H1 (cell line): ENCODE data around the gene R3HDM1. TPM values are rescaled to one million over a fixed set of nuclear protein-coding genes. Genes with fewer than 3 reads are reported as not detected.

Experiments used
- CTCF ChIA-PET: fragments of 300-600 bp; sonication (Branson Sonifier 250); formaldehyde crosslinking; loops from one replicate; lab custom pipeline; 2021; ENCODE audit not compliant: partially characterized antibody; lab: Charles Lee
- POLR2A ChIA-PET: fragments of 300-600 bp; sonication (Branson Sonifier 250); formaldehyde crosslinking; loops from one replicate; lab custom pipeline; 2021; ENCODE audit warnings: inconsistent platforms; ENCODE audit not compliant: partially characterized antibody; lab: Charles Lee
- DNase-seq, 2 experiments: peaks; one replicate each; pipeline versions ENCODE4 v3.0.0 to v3.0.0-alpha.2; 2010 to 2022; ENCODE audit warnings: low spot score in 2 of 2, low read depth in 1 of 2, mixed read lengths in 1 of 2
- FAIRE-seq: peaks from 2 replicates; lab custom pipeline; 2011; peaks lifted over from hg19 to GRCh38; lab: Jason Lieb, UNC
- H2AFZ ChIP-seq: 2 replicates; pipeline ENCODE4 v1.8.1; 2012; ENCODE audit warnings: low read length, inconsistent platforms
- H2AK5ac ChIP-seq: 2 replicates; pipeline ENCODE4 v1.6.1; 2013; ENCODE audit warnings: low read depth, low read length
- H2BK120ac ChIP-seq: replicated peaks from 2 replicates; pipeline ENCODE3; 2013; ENCODE audit warnings: low read depth, low read length, inconsistent platforms
- H2BK12ac ChIP-seq: 2 replicates; pipeline ENCODE4 v1.6.1; 2013; ENCODE audit warnings: low read depth, low read length
- H2BK15ac ChIP-seq: 2 replicates; pipeline ENCODE4 v1.6.1; 2013; ENCODE audit warnings: low read length
- H2BK20ac ChIP-seq: 2 replicates; pipeline ENCODE4 v1.6.1; 2013; ENCODE audit warnings: low read length
- H2BK5ac ChIP-seq: 2 replicates; pipeline ENCODE4 v1.6.1; 2013; ENCODE audit warnings: low read depth, low read length
- H3K14ac ChIP-seq: 2 replicates; pipeline ENCODE4 v1.6.1; 2013; ENCODE audit warnings: inconsistent platforms; ENCODE audit not compliant: insufficient read length
- H3K18ac ChIP-seq: 2 replicates; pipeline ENCODE4 v1.6.1; 2013; ENCODE audit warnings: low read length; ENCODE audit errors: extremely low read depth
- H3K23ac ChIP-seq: 2 replicates; pipeline ENCODE4 v1.6.1; 2013; ENCODE audit warnings: inconsistent platforms; ENCODE audit not compliant: insufficient read length
- H3K23me2 ChIP-seq: 2 replicates; pipeline ENCODE4 v1.6.1; 2013; ENCODE audit warnings: low read depth, low read length
- H3K27ac ChIP-seq: 2 replicates; pipeline ENCODE4 v1.6.1; 2011; ENCODE audit warnings: low read depth, low read length, inconsistent platforms
- H3K27me3 ChIP-seq, 4 experiments: replicated peaks in 1 of 4; 1 replicate in 1 of 4; 2 replicates in 3 of 4; pipeline versions ENCODE4 v1.6.1 to v1.8.1; 2011 to 2013; ENCODE audit warnings: low read length in 3 of 4, mild to moderate bottlenecking in 3 of 4, inconsistent platforms in 2 of 4, mixed read lengths in 2 of 4, moderate library complexity in 1 of 4; ENCODE audit not compliant: control insufficient read depth in 3 of 4, insufficient read depth in 3 of 4; ENCODE audit errors: extremely low read depth in 1 of 4
- H3K36me3 ChIP-seq, 4 experiments: 2 replicates each; pipeline versions ENCODE4 v1.6.1 to v1.8.1; 2011 to 2013; ENCODE audit warnings: mild to moderate bottlenecking in 4 of 4, low read length in 3 of 4, moderate library complexity in 2 of 4, control low read depth in 1 of 4, inconsistent platforms in 1 of 4; ENCODE audit not compliant: insufficient read depth in 4 of 4, control insufficient read depth in 2 of 4
- H3K4ac ChIP-seq: replicated peaks from 2 replicates; pipeline ENCODE3; 2013; ENCODE audit warnings: low read length, low read depth, mixed read lengths, inconsistent platforms; ENCODE audit not compliant: insufficient read length
- H3K4me1 ChIP-seq, 4 experiments: replicated peaks in 1 of 4; 1 replicate in 1 of 4; 2 replicates in 3 of 4; pipeline versions ENCODE4 v1.6.1 to v1.8.1; 2011 to 2013; ENCODE audit warnings: low read length in 3 of 4, inconsistent platforms in 2 of 4, mixed read lengths in 1 of 4; ENCODE audit not compliant: insufficient read depth in 4 of 4, control insufficient read depth in 3 of 4
- H3K4me2 ChIP-seq, 2 experiments: 2 replicates each; pipeline versions ENCODE4 v1.6.1 to v1.8.1; 2011 to 2013; ENCODE audit warnings: low read depth in 2 of 2, low read length in 2 of 2, control low read depth in 1 of 2, inconsistent platforms in 1 of 2, mild to moderate bottlenecking in 1 of 2; ENCODE audit not compliant: insufficient read depth in 1 of 2
- H3K4me3 ChIP-seq, 4 experiments: fragments of 200-600, 300-600 bp in 1 of 4; sonication (generic), shearing (Covaris generic), sonication (Bioruptor Twin) in 1 of 4; 2 replicates each; pipeline versions ENCODE4 v1.5.1 to v1.8.1; 2011 to 2016; ENCODE audit warnings: low read length in 4 of 4, low read depth in 3 of 4, control low read depth in 2 of 4, inconsistent platforms in 2 of 4, mild to moderate bottlenecking in 2 of 4, mixed read lengths in 1 of 4, moderate library complexity in 1 of 4; ENCODE audit not compliant: insufficient read depth in 2 of 4; ENCODE audit errors: extremely low read depth in 1 of 4
- H3K56ac ChIP-seq: replicated peaks from 2 replicates; pipeline ENCODE3; 2013; ENCODE audit warnings: low read depth, mild to moderate bottlenecking, mixed read lengths, low read length, inconsistent platforms; ENCODE audit not compliant: insufficient read length
- H3K79me1 ChIP-seq: 2 replicates; pipeline ENCODE4 v1.6.1; 2013; ENCODE audit warnings: low read depth, low read length, control low read depth
- H3K79me2 ChIP-seq, 2 experiments: 2 replicates each; pipeline versions ENCODE4 v1.6.1 to v1.8.1; 2012 to 2013; ENCODE audit warnings: low read length in 2 of 2, mild to moderate bottlenecking in 2 of 2, inconsistent platforms in 1 of 2; ENCODE audit not compliant: insufficient read depth in 2 of 2, control insufficient read depth in 1 of 2
- H3K9ac ChIP-seq, 4 experiments: replicated peaks in 1 of 4; 1 replicate in 1 of 4; 2 replicates in 3 of 4; pipeline versions ENCODE4 v1.6.1 to v1.8.1; 2011 to 2013; ENCODE audit warnings: low read depth in 3 of 4, low read length in 3 of 4, control low read depth in 2 of 4, mild to moderate bottlenecking in 2 of 4, moderate library complexity in 2 of 4, inconsistent platforms in 1 of 4; ENCODE audit errors: extremely low read depth in 1 of 4
- H3K9me3 ChIP-seq, 2 experiments: 2 replicates each; pipeline versions ENCODE4 v1.6.1 to v1.8.1; 2012 to 2013; ENCODE audit warnings: mild to moderate bottlenecking in 2 of 2, moderate library complexity in 2 of 2, control low read depth in 1 of 2, inconsistent platforms in 1 of 2, low read depth in 1 of 2, low read length in 1 of 2, mixed read lengths in 1 of 2; ENCODE audit not compliant: insufficient read depth in 2 of 2
- H4K20me1 ChIP-seq, 2 experiments: replicated peaks in 1 of 2; 2 replicates each; pipeline versions ENCODE3 to v1.8.1; 2011 to 2013; ENCODE audit warnings: inconsistent platforms in 2 of 2, low read length in 2 of 2, mild to moderate bottlenecking in 1 of 2; ENCODE audit not compliant: insufficient read depth in 2 of 2, control insufficient read depth in 1 of 2
- H4K5ac ChIP-seq: 2 replicates; pipeline ENCODE4 v1.6.1; 2013; ENCODE audit warnings: low read length, low read depth, mixed read lengths, inconsistent platforms; ENCODE audit not compliant: insufficient read length
- H4K8ac ChIP-seq: 2 replicates; pipeline ENCODE4 v1.8.0; 2013; ENCODE audit warnings: mild to moderate bottlenecking, moderate library complexity, low read length, inconsistent platforms; ENCODE audit not compliant: insufficient read depth; ENCODE audit errors: extremely low read depth
- H4K91ac ChIP-seq: replicated peaks from 2 replicates; pipeline ENCODE3; 2013; ENCODE audit warnings: low read length, mixed read lengths, inconsistent platforms; ENCODE audit not compliant: insufficient read length
- CHD2 ChIP-seq: IDR thresholded peaks from 2 replicates; pipeline ENCODE4 v1.6.1; 2012; ENCODE audit warnings: low read length, improper control_type of control experiment
- GTF2F1 ChIP-seq: IDR thresholded peaks from 2 replicates; pipeline ENCODE4 v1.6.1; 2012; ENCODE audit warnings: low read depth, low read length, improper control_type of control experiment, borderline replicate concordance
- KDM1A ChIP-seq: fragments of 200-600, 300-600 bp; sonication (generic); IDR thresholded peaks from 2 replicates; pipeline ENCODE4 v1.7.1; 2016; ENCODE audit warnings: mild to moderate bottlenecking, low read length, borderline replicate concordance
- KDM5A ChIP-seq: fragments of 200-600 bp; IDR thresholded peaks from 2 replicates; pipeline ENCODE4 v1.7.1; 2012; ENCODE audit warnings: mild to moderate bottlenecking, low read length, inconsistent platforms, mixed read lengths
- POU5F1 ChIP-seq: IDR thresholded peaks from 2 replicates; pipeline ENCODE4 v1.6.1; 2011; ENCODE audit warnings: low read depth, mild to moderate bottlenecking, low read length, moderate library complexity
- RAD21 ChIP-seq, 2 experiments: IDR thresholded peaks in 1 of 2; conservative IDR thresholded peaks in 1 of 2; 2 replicates each; pipeline ENCODE4 v1.6.1; 2011; ENCODE audit warnings: low read depth in 2 of 2, low read length in 2 of 2, improper control_type of control experiment in 1 of 2, inconsistent platforms in 1 of 2, mild to moderate bottlenecking in 1 of 2, moderate library complexity in 1 of 2
- RNF2 ChIP-seq: fragments of 200-900, 300-1000 bp; sonication (generic); IDR thresholded peaks from 2 replicates; pipeline ENCODE4 v1.7.1; 2016; ENCODE audit warnings: borderline replicate concordance, low read depth, mild to moderate bottlenecking, antibody characterized with exemption, low read length; ENCODE audit not compliant: poor library complexity, severe bottlenecking; ENCODE audit errors: missing control alignments
- SP1 ChIP-seq: IDR thresholded peaks from 2 replicates; pipeline ENCODE4 v1.6.1; 2011; ENCODE audit warnings: low read depth, low read length
- SP4 ChIP-seq: IDR thresholded peaks from 2 replicates; pipeline ENCODE4 v1.6.1; 2012; ENCODE audit warnings: low read length, inconsistent platforms
- TAF7 ChIP-seq: optimal IDR thresholded peaks from 2 replicates; pipeline ENCODE3; 2011; ENCODE audit warnings: low read depth, mild to moderate bottlenecking, inconsistent platforms, low read length, moderate library complexity, borderline replicate concordance
- WGBS, 2 experiments: shearing (Covaris generic) in 1 of 2; methylation state at CpG; one replicate each; pipeline versions ENCODE4 v1.1.6 to v1.1.7; 2013 to 2015; ENCODE audit warnings: low lambda C conversion rate in 2 of 2, mixed read lengths in 2 of 2, inconsistent platforms in 1 of 2, low coverage in 1 of 2, missing lambda C conversion rate in 1 of 2; ENCODE audit not compliant: insufficient replicate concordance in 2 of 2, insufficient coverage in 1 of 2, insufficient read length in 1 of 2; ENCODE audit errors: extremely low coverage in 1 of 2, missing lambda C conversion rate in 1 of 2; 5-methylcytosine and 5-hydroxymethylcytosine counted together
- polyA plus RNA-seq, 7 experiments: library from polyadenylated mRNA; depleted of rRNA in 3 of 7; stranded (reverse) in 5 of 7; unstranded in 2 of 7; fragments of >200 nt in 5 of 7; fragments of 200-250 nt in 2 of 7; gene quantifications; 1 replicate in 5 of 7; 2 replicates in 1 of 7; 4 replicates in 1 of 7; pipeline versions ENCODE4 v1.2.1 to v1.2.3, GENCODE V29; 2011 to 2013; ENCODE audit warnings: missing spikeins in 2 of 7, mixed read lengths in 2 of 7
- total RNA-seq: library from RNA; stranded (reverse); fragmentation: NEBNext Ultra II Directional; extraction: Animal tissue kit (Norgen Biotek cat#: 25700); gene quantifications from 2 replicates; pipeline ENCODE4 v1.2.1, GENCODE V29; 2021

Gene R3HDM1
- total and polyA plus RNA-seq, 2 of the 8 experiments (the other 6 are each of a cell fraction or from before 2014, with no cell fraction given) = 77.7 to 120 TPM

DNA sequence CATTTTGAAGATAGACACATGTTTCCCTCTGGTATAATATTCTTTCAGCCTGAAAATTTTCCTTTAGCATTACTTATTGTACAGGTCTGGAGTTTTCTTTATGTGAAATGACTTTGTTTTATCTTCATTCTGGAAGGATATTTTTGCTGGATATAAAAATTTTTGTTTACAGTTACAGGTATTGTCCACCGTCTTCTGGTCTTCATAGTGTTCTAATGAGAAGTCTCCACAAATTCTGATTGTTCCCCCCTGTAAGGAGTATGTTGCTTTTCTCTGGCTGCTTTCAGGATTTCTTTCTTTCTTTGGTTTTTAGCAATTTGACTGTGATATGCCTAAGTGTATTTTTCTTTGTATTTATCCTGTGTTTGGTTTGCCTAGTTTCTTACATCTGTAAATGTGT is 225.4 kb downstream of the R3HDM1 start:
- POLR2A ChIA-PET = interaction anchor here (0.7 to 1.2 kb wide), 4 partner anchors 9 to 119 kb away, joined by 3 read pairs; no protein-coding TSS in a partner anchor
- Histone ChIP-seq H2BK20ac (no peak overlapping the region), H3K4me1 (no peaks in the 10 kb centered on the region), H3K4me2 (no peak overlapping the region)
- no peak for TF ChIP-seq KDM1A
- TF ChIP-seq RAD21 (IDR thresholded peaks at IDR 0.05 in 1 of 2, conservative IDR thresholded peaks at IDR 0.05 in 1 of 2; ENCODE audit: low read depth in 2 of 2, low read length in 2 of 2) = no peak
- TF ChIP-seq POU5F1 = no peak
- TF ChIP-seq CHD2 = no peak
- TF ChIP-seq TAF7 = no peak
- TF ChIP-seq GTF2F1 = no peak
- TF ChIP-seq KDM5A = no peak
- no peak for TF ChIP-seq SP1
- no peak for TF ChIP-seq SP4
- no peak for TF ChIP-seq RNF2
- TF ChIP-seq, all 59 proteins: peak for 0
- H3K23me2 ChIP-seq = no peaks in the 10 kb centered on the region
- H3K4ac ChIP-seq = no peak overlapping the region
- no peak overlapping the region for H2BK5ac ChIP-seq
- H4K91ac ChIP-seq = no peak overlapping the region
- H2BK120ac ChIP-seq = no peak overlapping the region
- H3K23ac ChIP-seq = no peak overlapping the region
- no peaks in the 10 kb centered on the region for H3K79me2 ChIP-seq
- WGBS, 2 experiments = 88% methylated on average over 1 of the region's 1 CpG; no CpG with 5 or more reads in 1 of the 2 experiments
- CTCF ChIA-PET = interaction anchor here (1.0 to 1.3 kb wide), 4 partner anchors 41 to 88 kb away, joined by 3 to 5 read pairs (median 3); no protein-coding TSS in a partner anchor
- DNase-seq (no peak), FAIRE-seq (no peak)
- H2BK15ac ChIP-seq = no peak overlapping the region
- H3K79me1 ChIP-seq = no peaks in the 10 kb centered on the region
- H3K36me3 ChIP-seq = peaks cover 8 to 65% (median 38%) of the 10 kb centered on the region in 4 experiments
- no peaks in the 10 kb centered on the region for H3K9me3 ChIP-seq
- no peak overlapping the region for H4K8ac ChIP-seq
- no peak overlapping the region for H2BK12ac ChIP-seq
- no peak overlapping the region for H3K18ac ChIP-seq
- no peak overlapping the region for H3K27ac ChIP-seq
- no peak overlapping the region for H3K56ac ChIP-seq
- H3K9ac ChIP-seq = no peak overlapping the region
- H4K20me1 ChIP-seq = peaks cover 2% of the 10 kb centered on the region in 2 experiments
- H2AK5ac ChIP-seq = no peak overlapping the region
- no peak overlapping the region for H3K14ac ChIP-seq
- H3K27me3 ChIP-seq = no peaks in the 10 kb centered on the region
- H2AFZ ChIP-seq = no peak overlapping the region
- H4K5ac ChIP-seq = no peak overlapping the region
- no peak overlapping the region for H3K4me3 ChIP-seq
